Measurements from ENCODE around the gene CD44. TPM values are rescaled to one million over a fixed set of nuclear protein-coding genes. Genes with fewer than 3 reads are reported as not detected.
A peak's percentile ranks its signal among the peaks of the same experiment; 100 is the strongest.

CD44 gene
- total RNA-seq, 4 donors from 2014 or later: 56.3 to 182 (median 114) TPM

- Histone ChIP-seq H3K36me3 (no peaks in the 10 kb centered on the region), H3K27me3 (no peaks in the 10 kb centered on the region), H3K4me3 (no peak overlapping the region), H3K9me3 (no peaks in the 10 kb centered on the region), H3K4me1 (no peaks in the 10 kb centered on the region), H3K27ac (peak overlapping the region in 1 of 4 donors; percentile 24)
- 70 to 71% methylated on average over 4 to 6 of the region's 6 CpGs for WGBS, 2 donors (ENCODE audit: low coverage in 1 of 2)
- no peak for DNase-seq
- no peak for TF ChIP-seq CTCF (IDR thresholded peaks at IDR 0.05)
- in situ Hi-C loops (cut with MboI; ENCODE audit: low pct_ligation_motif_present in 1 of 4, low pct_unique_long_range_greater_than_20kb in 1 of 4, low sequenced_read_pairs in 3 of 4) (no loop called here), intact Hi-C loops (cut with DNase I; ENCODE audit: low total_unique reads) (no loop called here)
Measured at GRCh38 chr11:35126000-35126878, 12.7 kb upstream of the CD44 start.

GRCh38 chr11:35126879-35127581 is 11.9 kb upstream of the CD44 start:
- Histone ChIP-seq H3K4me3 (no peak overlapping the region), H3K27ac (peak overlapping the region in 1 of 4 donors; percentile 24), H3K9me3 (no peaks in the 10 kb centered on the region), H3K27me3 (no peaks in the 10 kb centered on the region), H3K4me1 (no peaks in the 10 kb centered on the region), H3K36me3 (no peaks in the 10 kb centered on the region)
- in situ Hi-C loops (cut with MboI; ENCODE audit: low pct_ligation_motif_present in 1 of 4, low pct_unique_long_range_greater_than_20kb in 1 of 4, low sequenced_read_pairs in 3 of 4) (no loop called here), intact Hi-C loops (cut with DNase I; ENCODE audit: low total_unique reads) (no loop called here)
- TF ChIP-seq POLR2AphosphoS5 (IDR thresholded peaks at IDR 0.05) (no peak), EP300 (IDR thresholded peaks at IDR 0.05; ENCODE audit: low read depth) (no peak), POLR2A (IDR thresholded peaks at IDR 0.05) (no peak), CTCF (IDR thresholded peaks at IDR 0.05) (no peak)
- no peak for DNase-seq
- WGBS, 2 donors (ENCODE audit: low coverage in 1 of 2): 67% methylated on average over 6 of the region's 6 CpGs; no CpG with 5 or more reads in 1 of the 2 donors

- 55% methylated on average over 2 of the region's 2 CpGs; no CpG with 5 or more reads in 1 of the 2 donors for WGBS, 2 donors (ENCODE audit: low coverage in 1 of 2)
- no peaks in the 10 kb centered on the region for H3K4me1 ChIP-seq
- H3K36me3 ChIP-seq: no peaks in the 10 kb centered on the region
- no peak overlapping the region for H3K27ac ChIP-seq
- H3K27me3 ChIP-seq: no peaks in the 10 kb centered on the region
- in situ Hi-C loops (cut with MboI; ENCODE audit: low pct_ligation_motif_present in 1 of 4, low pct_unique_long_range_greater_than_20kb in 1 of 4, low sequenced_read_pairs in 3 of 4): no loop called here
- no peaks in the 10 kb centered on the region for H3K9me3 ChIP-seq
- TF ChIP-seq CTCF (IDR thresholded peaks at IDR 0.05) (no peak), EP300 (IDR thresholded peaks at IDR 0.05; ENCODE audit: low read depth) (no peak), POLR2A (IDR thresholded peaks at IDR 0.05) (no peak), POLR2AphosphoS5 (IDR thresholded peaks at IDR 0.05) (no peak)
- no peak for DNase-seq
- intact Hi-C loops (cut with DNase I; ENCODE audit: low total_unique reads): no loop called here
- H3K4me3 ChIP-seq: no peak overlapping the region
Measured at GRCh38 chr11:35127619-35128018, 11.4 kb upstream of the CD44 start.

- WGBS, 2 donors (ENCODE audit: low coverage in 1 of 2): 73 to 82% methylated on average over 1 of the region's 1 CpG
- no peaks in the 10 kb centered on the region for H3K9me3 ChIP-seq
- H3K4me3 ChIP-seq: no peak overlapping the region
- H3K4me1 ChIP-seq: no peaks in the 10 kb centered on the region
- no peaks in the 10 kb centered on the region for H3K36me3 ChIP-seq
- H3K27ac ChIP-seq: no peak overlapping the region
- intact Hi-C loops (cut with DNase I; ENCODE audit: low total_unique reads) (loop anchor here (10.0 kb wide), 1 partner anchor 174 kb away; no protein-coding TSS in a partner anchor), in situ Hi-C loops (cut with MboI; ENCODE audit: low pct_ligation_motif_present in 1 of 4, low pct_unique_long_range_greater_than_20kb in 1 of 4, low sequenced_read_pairs in 3 of 4) (no loop called here)
- no peaks in the 10 kb centered on the region for H3K27me3 ChIP-seq
- TF ChIP-seq EP300 (IDR thresholded peaks at IDR 0.05; ENCODE audit: low read depth) (no peak), POLR2AphosphoS5 (IDR thresholded peaks at IDR 0.05) (no peak), CTCF (IDR thresholded peaks at IDR 0.05) (no peak), POLR2A (IDR thresholded peaks at IDR 0.05) (no peak)
- DNase-seq: no peak
Measured at GRCh38 chr11:35131094-35131493, 7.9 kb upstream of the CD44 start.
